Subcutaneous abdominal adipose tissue (tissue), 5 donors: Measurements from ENCODE around the gene CLEC11A.
"Not testable (repeated sequence)": the region's sequence is repeated elsewhere in the genome, so short reads cannot be mapped to it uniquely, and the experiment has no call there.

Experiments
- H3K27ac ChIP-seq: one replicate; pipeline ENCODE4 v1.7.0; 2013; ENCODE audit warnings: low read depth, mild to moderate bottlenecking, inconsistent platforms, low read length, moderate library complexity
- H3K27me3 ChIP-seq, 5 donors: one replicate each; pipeline ENCODE4 v1.7.0; 2013; ENCODE audit warnings: low read length in 5 of 5, inconsistent platforms in 1 of 5; ENCODE audit not compliant: control insufficient read depth in 5 of 5, insufficient read depth in 4 of 5
- H3K36me3 ChIP-seq, 5 donors: one replicate each; pipeline ENCODE4 v1.7.0; 2013; ENCODE audit warnings: low read length in 5 of 5; ENCODE audit not compliant: control insufficient read depth in 5 of 5, insufficient read depth in 5 of 5
- H3K4me1 ChIP-seq, 5 donors: one replicate each; pipeline ENCODE4 v1.7.0; 2013; ENCODE audit warnings: low read length in 5 of 5, mild to moderate bottlenecking in 3 of 5, moderate library complexity in 1 of 5; ENCODE audit not compliant: control insufficient read depth in 5 of 5, insufficient read depth in 5 of 5
- H3K4me3 ChIP-seq, 5 donors: one replicate each; pipeline ENCODE4 v1.7.0; 2013; ENCODE audit warnings: low read length in 5 of 5, low read depth in 1 of 5
- H3K9ac ChIP-seq, 5 donors: one replicate each; pipeline ENCODE4 v1.7.0; 2013; ENCODE audit warnings: low read length in 5 of 5, mild to moderate bottlenecking in 4 of 5, moderate library complexity in 3 of 5
- H3K9me3 ChIP-seq, 5 donors: one replicate each; pipeline ENCODE4 v1.7.0; 2013; ENCODE audit warnings: low read length in 5 of 5; ENCODE audit not compliant: control insufficient read depth in 5 of 5
- donor health status: healthy.
- donor health status: healthy.
- donor health status: healthy.
- donor health status: healthy.
- donor health status: healthy.

The CLEC11A gene

DNA sequence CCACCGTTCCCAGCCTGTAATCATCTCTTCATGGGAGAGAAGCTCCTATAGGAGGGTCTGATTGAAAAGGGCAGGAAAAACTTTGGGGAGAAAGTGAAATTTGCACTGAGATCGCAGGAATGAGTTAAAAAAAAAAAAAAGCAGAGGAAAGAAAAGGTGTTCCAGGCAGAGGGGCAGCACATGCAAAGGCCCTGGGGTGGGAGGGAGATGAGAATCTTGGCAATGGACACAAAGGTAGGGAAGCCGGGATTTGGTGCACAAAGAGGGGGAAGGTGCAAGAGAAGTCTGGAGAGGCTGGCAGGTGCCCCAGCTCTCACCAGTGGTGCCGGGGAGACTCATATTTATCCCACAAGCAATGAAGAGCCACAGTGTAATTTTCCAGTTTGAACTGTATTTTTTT is 30.7 kb downstream of the CLEC11A start:
- Histone ChIP-seq H3K36me3 (no peaks in the 10 kb centered on the region), H3K9ac (no peak overlapping the region), H3K4me1 (no peaks in the 10 kb centered on the region), H3K9me3 (no peaks in the 10 kb centered on the region), H3K4me3 (no peak overlapping the region), H3K27ac (no peak overlapping the region), H3K27me3 (peaks cover 0 to 4% (median 0%) of the 10 kb centered on the region in 5 donors)

DNA sequence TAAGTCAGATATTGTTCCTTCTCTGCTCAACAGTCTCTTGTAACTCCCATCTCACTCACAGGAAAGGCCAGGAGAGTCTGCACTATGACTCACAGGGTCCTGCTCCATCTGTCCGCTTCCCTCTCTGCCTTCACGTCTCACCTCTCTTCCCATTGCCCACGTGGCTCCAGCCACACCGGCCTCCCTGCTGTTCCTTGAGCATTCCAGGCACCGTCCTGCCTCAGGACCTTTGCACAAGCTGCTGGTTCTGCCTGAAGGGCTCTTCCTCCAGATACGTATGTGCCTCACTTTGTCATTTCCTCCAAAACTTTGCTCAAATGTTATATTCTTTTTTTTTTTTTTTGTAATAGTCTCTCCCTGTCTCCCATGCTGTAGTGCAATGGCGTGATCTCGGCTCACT is 33.1 kb downstream of the CLEC11A start:
- not testable (repeated sequence) for H3K27me3 ChIP-seq, H3K27ac ChIP-seq, H3K4me1 ChIP-seq, H3K9me3 ChIP-seq, H3K9ac ChIP-seq, H3K36me3 ChIP-seq, H3K4me3 ChIP-seq

DNA sequence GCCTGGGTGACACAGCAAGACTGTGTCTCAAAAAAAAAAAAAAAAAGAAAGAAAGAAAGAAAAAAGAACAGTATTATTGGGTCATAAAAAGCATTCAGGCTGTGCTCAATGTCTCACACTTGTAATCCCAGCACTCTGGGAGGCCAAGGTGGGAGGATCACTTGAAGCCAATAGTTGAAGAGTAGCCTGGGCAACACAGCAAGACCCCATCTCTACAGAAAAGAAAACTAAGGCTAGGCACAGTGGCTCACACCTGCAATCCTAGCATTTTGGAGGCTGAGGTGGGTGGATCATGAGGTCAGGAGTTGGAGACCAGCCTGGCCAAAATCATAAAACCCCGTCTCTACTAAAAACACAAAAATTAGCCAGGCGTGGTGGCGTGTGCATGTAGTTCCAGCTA is 34.5 kb downstream of the CLEC11A start:
- H3K36me3 ChIP-seq, H3K27ac ChIP-seq, H3K4me3 ChIP-seq, H3K27me3 ChIP-seq, H3K4me1 ChIP-seq, H3K9ac ChIP-seq, H3K9me3 ChIP-seq: not testable (repeated sequence)

DNA sequence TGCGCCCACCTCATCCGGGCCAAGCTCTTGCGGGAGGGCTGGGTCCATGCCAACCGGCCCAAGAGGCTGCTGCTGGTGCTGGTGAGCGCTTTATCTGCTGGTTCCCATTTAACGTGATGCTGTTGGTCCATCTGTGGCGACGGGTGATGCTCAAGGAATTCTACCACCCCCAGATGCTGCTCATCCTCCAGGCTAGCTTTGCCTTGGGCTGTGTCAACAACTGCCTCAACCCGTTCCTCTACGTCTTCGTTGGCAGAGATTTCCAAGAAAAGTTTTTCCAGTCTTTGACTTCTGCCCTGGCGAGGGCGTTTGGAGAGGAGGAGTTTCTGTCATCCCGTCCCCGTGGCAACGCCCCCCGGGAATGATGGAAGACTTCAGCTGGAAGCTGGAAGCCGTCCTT is 35.9 kb downstream of the CLEC11A start:
- not testable (repeated sequence) for H3K36me3 ChIP-seq, H3K9ac ChIP-seq, H3K27me3 ChIP-seq, H3K4me3 ChIP-seq, H3K9me3 ChIP-seq, H3K4me1 ChIP-seq, H3K27ac ChIP-seq

DNA sequence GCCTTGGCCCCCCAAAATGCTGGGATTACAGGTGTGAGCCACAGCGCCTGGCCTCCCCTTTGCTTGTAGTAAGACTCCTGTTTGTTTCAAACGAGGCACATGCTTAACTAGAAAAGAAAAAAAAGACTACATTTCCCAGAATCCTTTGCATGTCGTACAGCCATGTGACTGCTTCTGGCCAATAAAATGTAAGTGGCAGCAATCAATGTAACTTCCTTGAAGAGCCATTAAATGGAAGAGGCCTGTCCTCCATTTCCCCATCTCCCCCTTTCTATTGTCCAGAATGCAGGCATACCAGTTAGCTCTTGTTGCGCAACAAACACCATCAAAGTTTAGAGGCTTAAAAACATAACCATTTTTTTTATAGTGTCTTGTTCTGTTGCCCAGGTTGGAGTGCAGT is 36.7 kb downstream of the CLEC11A start:
- no peak overlapping the region for H3K27ac ChIP-seq
- no peak overlapping the region for H3K9ac ChIP-seq
- no peaks in the 10 kb centered on the region for H3K36me3 ChIP-seq
- H3K27me3 ChIP-seq, result peaks cover 0 to 9% (median 0%) of the 10 kb centered on the region in 5 donors
- H3K4me3 ChIP-seq, result no peak overlapping the region
- peaks cover 0 to 4% (median 0%) of the 10 kb centered on the region in 5 donors for H3K9me3 ChIP-seq
- H3K4me1 ChIP-seq, result no peaks in the 10 kb centered on the region

DNA sequence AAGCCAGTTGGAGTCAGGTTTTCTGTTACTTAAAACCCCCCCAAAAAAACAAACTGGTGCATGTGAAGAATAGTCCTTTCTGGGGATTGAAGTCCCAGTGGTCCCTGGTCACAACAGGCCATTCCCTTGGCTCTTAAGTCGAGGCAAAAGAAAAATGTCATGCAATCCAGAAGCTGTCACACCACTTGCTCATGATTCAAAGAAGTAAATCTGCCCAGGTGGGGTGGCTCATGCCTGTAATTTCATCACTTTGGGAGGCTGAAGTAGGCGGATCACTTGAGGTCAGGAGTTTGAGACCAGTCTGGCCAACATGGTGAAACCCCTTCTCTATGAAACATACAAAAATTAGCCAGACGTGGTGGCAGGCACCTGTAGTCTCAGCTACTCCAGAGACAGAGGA is 38.3 kb downstream of the CLEC11A start:
- not testable (repeated sequence) for H3K27ac ChIP-seq, H3K36me3 ChIP-seq, H3K4me3 ChIP-seq, H3K4me1 ChIP-seq, H3K9ac ChIP-seq, H3K9me3 ChIP-seq
- H3K27me3 ChIP-seq, result peaks cover 0 to 10% (median 0%) of the 10 kb centered on the region in 5 donors

DNA sequence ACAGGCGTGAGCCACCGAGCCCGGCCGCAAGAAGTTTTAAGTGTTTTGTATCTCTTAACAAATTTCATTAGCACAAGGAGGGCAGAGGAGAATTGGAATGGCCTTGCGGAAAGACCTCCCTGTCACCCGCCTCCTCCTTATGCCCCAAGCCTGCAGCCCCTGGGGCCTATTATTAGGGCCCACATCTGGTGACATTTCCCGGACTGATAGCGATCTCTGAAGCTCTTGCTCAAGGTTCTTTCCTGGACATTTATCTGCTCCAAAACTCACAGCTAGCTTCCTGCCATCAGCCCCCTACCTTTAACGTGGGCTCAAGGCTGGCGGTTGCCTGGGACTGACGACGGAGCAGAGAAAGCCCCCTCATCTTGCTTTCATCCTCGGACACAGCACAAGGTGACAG is 40.4 kb downstream of the CLEC11A start:
- H3K9me3 ChIP-seq, result not testable (repeated sequence)

DNA sequence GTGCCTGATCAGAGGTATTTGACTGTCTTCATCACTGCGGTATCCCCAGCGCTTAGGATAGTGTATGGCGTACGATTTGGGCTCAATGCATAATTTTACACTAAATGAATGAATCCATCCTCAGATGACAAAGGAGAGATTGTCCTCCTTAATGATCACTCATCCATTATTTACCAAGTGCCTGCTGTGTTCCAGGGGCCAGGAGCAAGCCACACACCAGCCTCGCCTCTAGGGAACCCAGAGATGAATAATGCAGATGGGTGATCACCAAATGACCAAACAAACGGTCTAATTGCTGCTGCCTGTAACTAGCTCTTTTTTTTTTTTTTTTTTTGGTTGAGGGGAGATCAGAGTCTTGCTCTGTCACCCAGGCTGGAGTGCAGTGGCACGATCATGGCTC is 41.2 kb downstream of the CLEC11A start:
- H3K27ac ChIP-seq, result no peak overlapping the region
- H3K4me3 ChIP-seq, result no peak overlapping the region
- no peaks in the 10 kb centered on the region for H3K4me1 ChIP-seq
- peaks cover 0 to 4% (median 0%) of the 10 kb centered on the region in 5 donors for H3K9me3 ChIP-seq
- peaks cover 0 to 8% (median 0%) of the 10 kb centered on the region in 5 donors for H3K27me3 ChIP-seq
- no peak overlapping the region for H3K9ac ChIP-seq
- H3K36me3 ChIP-seq, result no peaks in the 10 kb centered on the region

More for the DNA sequence above, 40.4 kb downstream of the CLEC11A start:
- H3K4me1 ChIP-seq, H3K27ac ChIP-seq, H3K36me3 ChIP-seq, H3K9ac ChIP-seq, H3K4me3 ChIP-seq, H3K27me3 ChIP-seq: not testable (repeated sequence)

DNA sequence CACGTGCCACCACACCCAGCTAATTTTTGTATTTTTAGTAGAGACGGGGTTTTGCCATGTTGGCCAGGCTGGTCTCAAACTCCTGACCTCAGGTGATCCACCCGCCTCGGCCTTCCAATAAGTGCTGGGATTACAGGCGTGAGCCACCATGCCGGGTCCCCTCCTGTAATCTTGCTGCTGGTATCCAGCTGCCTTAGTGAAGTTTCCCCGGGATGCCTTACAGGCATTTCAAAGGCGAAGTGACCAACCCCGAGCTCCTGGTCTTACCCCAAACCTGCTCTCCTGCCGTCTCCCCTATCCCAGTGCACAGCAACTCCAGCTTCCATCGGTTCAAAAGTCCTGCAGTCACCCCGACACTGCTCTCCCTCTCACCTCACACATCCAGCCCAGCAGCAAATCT is 43.6 kb downstream of the CLEC11A start:
- not testable (repeated sequence) for H3K36me3 ChIP-seq, H3K27me3 ChIP-seq, H3K4me3 ChIP-seq, H3K4me1 ChIP-seq, H3K9ac ChIP-seq, H3K27ac ChIP-seq, H3K9me3 ChIP-seq

DNA sequence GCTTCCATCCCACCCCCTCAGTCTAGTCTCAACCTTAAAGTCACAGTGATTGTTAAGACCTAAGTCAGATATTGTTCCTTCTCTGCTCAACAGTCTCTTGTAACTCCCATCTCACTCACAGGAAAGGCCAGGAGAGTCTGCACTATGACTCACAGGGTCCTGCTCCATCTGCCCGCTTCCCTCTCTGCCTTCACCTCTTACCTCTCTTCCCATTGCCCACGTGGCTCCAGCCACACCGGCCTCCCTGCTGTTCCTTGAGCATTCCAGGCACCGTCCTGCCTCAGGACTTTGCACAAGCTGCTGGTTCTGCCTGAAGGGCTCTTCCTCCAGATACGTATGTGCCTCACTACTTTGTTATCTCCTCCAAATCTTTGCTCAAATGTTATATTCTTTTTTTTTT is 44.1 kb downstream of the CLEC11A start:
- H3K9me3 ChIP-seq, H3K4me3 ChIP-seq, H3K27me3 ChIP-seq, H3K4me1 ChIP-seq, H3K27ac ChIP-seq, H3K36me3 ChIP-seq, H3K9ac ChIP-seq: not testable (repeated sequence)

DNA sequence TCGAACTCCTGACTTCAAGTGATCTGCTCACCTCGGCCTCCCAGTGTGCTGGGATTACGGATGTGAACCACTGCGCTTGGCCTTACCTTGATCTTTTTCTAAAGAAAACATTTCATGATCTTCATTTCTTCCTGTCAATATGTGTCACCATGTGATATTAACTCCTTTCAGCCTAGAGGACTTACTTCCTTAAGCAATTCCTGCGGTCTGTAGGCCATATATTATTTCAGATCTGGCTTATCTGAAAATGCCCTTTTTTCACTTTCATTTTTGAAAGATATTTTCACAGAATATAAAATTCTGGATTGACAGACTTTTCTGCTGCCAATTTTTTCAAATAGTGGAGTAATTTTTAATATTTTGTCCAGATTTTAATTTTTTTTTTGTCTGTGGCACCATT is 45.1 kb downstream of the CLEC11A start:
- Histone ChIP-seq H3K27ac (no peak overlapping the region), H3K9ac (no peak overlapping the region), H3K9me3 (peaks cover 0 to 3% (median 0%) of the 10 kb centered on the region in 5 donors), H3K27me3 (peaks cover 0 to 8% (median 6%) of the 10 kb centered on the region in 5 donors), H3K4me3 (no peak overlapping the region), H3K4me1 (no peaks in the 10 kb centered on the region), H3K36me3 (no peaks in the 10 kb centered on the region)
